ENCODE data around the gene MORN5.

GRCh38 chr9:122138560-122139268 lies 21.0 kb upstream of the MORN5 start:
- TF ChIP-seq LARP7 (IDR thresholded peaks at IDR 0.05), result no peak
- TF ChIP-seq FOXP1 (CRISPR knock-in tag; IDR thresholded peaks at IDR 0.05), result no peak
- no peak for TF ChIP-seq PHF8 (IDR thresholded peaks at IDR 0.05; ENCODE audit: borderline replicate concordance, low read length)
- no peak for TF ChIP-seq POLR2AphosphoS2 (IDR thresholded peaks at IDR 0.05; ENCODE audit: low read length)
- TF ChIP-seq ZEB2 (IDR thresholded peaks at IDR 0.05), result no peak
- TF ChIP-seq RFX7 (CRISPR knock-in tag; IDR thresholded peaks at IDR 0.05), result no peak
- TF ChIP-seq, protein P1, sequence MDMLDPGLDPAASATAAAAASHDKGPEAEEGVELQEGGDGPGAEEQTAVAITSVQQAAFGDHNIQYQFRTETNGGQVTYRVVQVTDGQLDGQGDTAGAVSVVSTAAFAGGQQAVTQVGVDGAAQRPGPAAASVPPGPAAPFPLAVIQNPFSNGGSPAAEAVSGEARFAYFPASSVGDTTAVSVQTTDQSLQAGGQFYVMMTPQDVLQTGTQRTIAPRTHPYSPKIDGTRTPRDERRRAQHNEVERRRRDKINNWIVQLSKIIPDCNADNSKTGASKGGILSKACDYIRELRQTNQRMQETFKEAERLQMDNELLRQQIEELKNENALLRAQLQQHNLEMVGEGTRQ (CRISPR knock-in tag; IDR thresholded peaks at IDR 0.05), result no peak
- no peak for TF ChIP-seq SMC3 (conservative IDR thresholded peaks at IDR 0.05; ENCODE audit: insufficient read depth, low read depth, low read length)
- TF ChIP-seq E2F4 (CRISPR knock-in tag; IDR thresholded peaks at IDR 0.05; ENCODE audit: low read depth), result no peak
- TF ChIP-seq RAD21 (CRISPR knock-in tag; conservative IDR thresholded peaks at IDR 0.05 in 1 of 2, IDR thresholded peaks at IDR 0.05 in 1 of 2), result no peak

All from K562 (cell line).